ENCODE measurements around the gene HEATR5A.

DNA sequence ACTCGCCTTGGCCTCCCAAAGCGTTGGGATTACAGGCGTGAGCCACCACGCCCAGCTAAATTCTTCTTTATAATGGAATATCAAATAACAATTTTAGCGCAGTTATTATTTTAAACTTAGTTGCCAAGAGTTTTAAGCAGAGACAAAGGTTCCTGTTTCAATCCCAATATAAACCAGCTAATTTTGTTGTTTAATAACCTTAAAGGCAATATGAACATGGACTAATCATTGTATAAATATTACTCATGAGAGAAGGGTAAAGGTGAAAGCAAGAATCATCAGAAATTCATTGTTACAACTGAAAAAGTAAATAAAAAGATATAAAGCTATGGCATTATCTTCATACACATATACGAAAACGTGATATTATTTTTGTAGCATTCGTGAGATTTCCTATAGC, 28.8 kb upstream of the HEATR5A start:
- TF ChIP-seq, protein P1, sequence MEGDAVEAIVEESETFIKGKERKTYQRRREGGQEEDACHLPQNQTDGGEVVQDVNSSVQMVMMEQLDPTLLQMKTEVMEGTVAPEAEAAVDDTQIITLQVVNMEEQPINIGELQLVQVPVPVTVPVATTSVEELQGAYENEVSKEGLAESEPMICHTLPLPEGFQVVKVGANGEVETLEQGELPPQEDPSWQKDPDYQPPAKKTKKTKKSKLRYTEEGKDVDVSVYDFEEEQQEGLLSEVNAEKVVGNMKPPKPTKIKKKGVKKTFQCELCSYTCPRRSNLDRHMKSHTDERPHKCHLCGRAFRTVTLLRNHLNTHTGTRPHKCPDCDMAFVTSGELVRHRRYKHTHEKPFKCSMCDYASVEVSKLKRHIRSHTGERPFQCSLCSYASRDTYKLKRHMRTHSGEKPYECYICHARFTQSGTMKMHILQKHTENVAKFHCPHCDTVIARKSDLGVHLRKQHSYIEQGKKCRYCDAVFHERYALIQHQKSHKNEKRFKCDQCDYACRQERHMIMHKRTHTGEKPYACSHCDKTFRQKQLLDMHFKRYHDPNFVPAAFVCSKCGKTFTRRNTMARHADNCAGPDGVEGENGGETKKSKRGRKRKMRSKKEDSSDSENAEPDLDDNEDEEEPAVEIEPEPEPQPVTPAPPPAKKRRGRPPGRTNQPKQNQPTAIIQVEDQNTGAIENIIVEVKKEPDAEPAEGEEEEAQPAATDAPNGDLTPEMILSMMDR (IDR thresholded peaks at IDR 0.05; ENCODE audit: borderline replicate concordance, extremely low read depth, low read length, poor library complexity, severe bottlenecking), result no peak
- TF ChIP-seq EZH2 (IDR thresholded peaks at IDR 0.05; ENCODE audit: borderline replicate concordance, low read depth, low read length, severe bottlenecking), result no peak
